MM.1S (cell line): ENCODE measurements around the gene ABCB8.

Experiments used
- DNase-seq: peaks from one replicate; pipeline ENCODE4 v3.0.0-alpha.2; 2015
- H2AFZ ChIP-seq: fragments of 300-600 bp; sonication (generic); 2 replicates; pipeline ENCODE4 v1.6.0; 2016; ENCODE audit warnings: antibody characterized with exemption, low read length
- H3F3A ChIP-seq: fragments of 300-600 bp; sonication (generic); 2 replicates; pipeline ENCODE4 v1.6.1; 2016; ENCODE audit warnings: mild to moderate bottlenecking, antibody characterized with exemption, low read length, moderate library complexity, mixed read lengths; ENCODE audit not compliant: insufficient read depth
- H3K27ac ChIP-seq: fragments of 300-600 bp; sonication (generic); 2 replicates; pipeline ENCODE4 v1.5.1; 2016; ENCODE audit warnings: mild to moderate bottlenecking, low read length
- H3K27me3 ChIP-seq: fragments of 300-600 bp; sonication (generic); replicated peaks from 2 replicates; pipeline ENCODE4 v1.6.0; 2016; ENCODE audit warnings: low read length; ENCODE audit not compliant: insufficient read depth
- H3K36me3 ChIP-seq: fragments of 300-600 bp; sonication (generic); replicated peaks from 2 replicates; pipeline ENCODE4 v1.6.1; 2016; ENCODE audit warnings: mild to moderate bottlenecking, low read length, mixed read lengths; ENCODE audit not compliant: insufficient read depth
- H3K4me1 ChIP-seq: fragments of 300-600 bp; sonication (generic); 2 replicates; pipeline ENCODE4 v1.6.1; 2016; ENCODE audit warnings: low read length, mixed read lengths
- H3K4me2 ChIP-seq: fragments of 300-600 bp; sonication (generic); 2 replicates; pipeline ENCODE4 v1.6.0; 2016; ENCODE audit warnings: low read depth, low read length
- H3K4me3 ChIP-seq: fragments of 300-600 bp; sonication (generic); 2 replicates; pipeline ENCODE4 v1.5.1; 2016; ENCODE audit warnings: low read length, mixed read lengths
- H3K79me2 ChIP-seq: fragments of 300-600 bp; sonication (generic); 2 replicates; pipeline ENCODE4 v1.6.1; 2016; ENCODE audit warnings: mixed run types, low read length, mixed read lengths
- H3K9ac ChIP-seq: fragments of 300-600 bp; sonication (generic); 2 replicates; pipeline ENCODE4 v1.6.1; 2016; ENCODE audit warnings: low read length, mixed read lengths
- H3K9me2 ChIP-seq: fragments of 300-600 bp; sonication (generic); replicated peaks from 2 replicates; pipeline ENCODE4 v1.6.1; 2016; ENCODE audit warnings: mild to moderate bottlenecking, low read length, mixed read lengths; ENCODE audit not compliant: insufficient read depth
- H3K9me3 ChIP-seq: fragments of 300-600 bp; sonication (generic); replicated peaks from 2 replicates; pipeline ENCODE4 v1.6.1; 2016; ENCODE audit warnings: mild to moderate bottlenecking, low read length, mixed read lengths; ENCODE audit not compliant: insufficient read depth
- H4K20me1 ChIP-seq: fragments of 300-600 bp; sonication (generic); 2 replicates; pipeline ENCODE4 v1.6.1; 2016; ENCODE audit warnings: mild to moderate bottlenecking, low read length, moderate library complexity, mixed read lengths; ENCODE audit not compliant: insufficient read depth
- EZH2 ChIP-seq: fragments of 300-600 bp; sonication (generic); optimal IDR thresholded peaks from 2 replicates; pipeline ENCODE3; 2017; ENCODE audit warnings: low read depth, mild to moderate bottlenecking, antibody characterized with exemption, low read length, mixed read lengths
- EZH2phosphoT487 ChIP-seq: fragments of 300-600 bp; sonication (generic); IDR thresholded peaks from 2 replicates; pipeline ENCODE4 v1.6.1; 2018; ENCODE audit warnings: antibody characterized with exemption, low read length
- TF ChIP-seq, protein P1 (sequence below): fragments of 300-600 bp; sonication (generic); IDR thresholded peaks from 2 replicates; pipeline ENCODE4 v1.5.1; 2016; ENCODE audit warnings: antibody characterized with exemption, low read length, mixed read lengths

The ABCB8 gene

DNA sequence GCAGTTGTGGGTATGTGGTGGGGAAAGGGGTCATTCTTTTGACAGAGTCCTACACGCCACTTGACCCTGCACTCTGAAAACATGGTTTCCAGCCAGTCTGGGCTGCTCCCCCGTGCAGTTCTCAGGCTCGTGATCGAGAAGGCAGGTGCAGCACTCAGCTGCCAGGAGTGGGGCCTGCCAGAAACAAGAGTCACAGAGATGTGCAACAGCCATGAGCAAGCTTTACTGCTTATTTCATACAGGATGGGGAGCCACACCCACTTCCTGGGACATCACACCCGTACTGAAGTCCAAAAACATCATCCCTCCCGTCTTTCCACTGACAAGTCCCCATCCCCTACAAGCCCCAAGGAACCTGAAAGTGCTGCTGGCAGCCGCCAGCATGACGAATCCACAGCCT, 13.3 kb upstream of the ABCB8 start:
- Histone ChIP-seq H3K36me3 (no peaks in the 10 kb centered on the region), H3K27ac (no peak overlapping the region), H2AFZ (no peak overlapping the region), H3K9me3 (no peaks in the 10 kb centered on the region), H4K20me1 (no peaks in the 10 kb centered on the region), H3K4me1 (peaks cover 11% of the 10 kb centered on the region; the same call in 1 of the 2 replicates), H3F3A (0 out of 2 replicates have a peak, but pooled peaks cover 4% of the 10 kb centered on the region), H3K79me2 (no peaks in the 10 kb centered on the region), H3K4me2 (no peak overlapping the region), H3K9me2 (no peaks in the 10 kb centered on the region), H3K9ac (no peak overlapping the region), H3K27me3 (peaks cover 54% of the 10 kb centered on the region), H3K4me3 (no peak overlapping the region)
- TF ChIP-seq, protein P1, sequence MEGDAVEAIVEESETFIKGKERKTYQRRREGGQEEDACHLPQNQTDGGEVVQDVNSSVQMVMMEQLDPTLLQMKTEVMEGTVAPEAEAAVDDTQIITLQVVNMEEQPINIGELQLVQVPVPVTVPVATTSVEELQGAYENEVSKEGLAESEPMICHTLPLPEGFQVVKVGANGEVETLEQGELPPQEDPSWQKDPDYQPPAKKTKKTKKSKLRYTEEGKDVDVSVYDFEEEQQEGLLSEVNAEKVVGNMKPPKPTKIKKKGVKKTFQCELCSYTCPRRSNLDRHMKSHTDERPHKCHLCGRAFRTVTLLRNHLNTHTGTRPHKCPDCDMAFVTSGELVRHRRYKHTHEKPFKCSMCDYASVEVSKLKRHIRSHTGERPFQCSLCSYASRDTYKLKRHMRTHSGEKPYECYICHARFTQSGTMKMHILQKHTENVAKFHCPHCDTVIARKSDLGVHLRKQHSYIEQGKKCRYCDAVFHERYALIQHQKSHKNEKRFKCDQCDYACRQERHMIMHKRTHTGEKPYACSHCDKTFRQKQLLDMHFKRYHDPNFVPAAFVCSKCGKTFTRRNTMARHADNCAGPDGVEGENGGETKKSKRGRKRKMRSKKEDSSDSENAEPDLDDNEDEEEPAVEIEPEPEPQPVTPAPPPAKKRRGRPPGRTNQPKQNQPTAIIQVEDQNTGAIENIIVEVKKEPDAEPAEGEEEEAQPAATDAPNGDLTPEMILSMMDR = no peak
- TF ChIP-seq EZH2phosphoT487 = no peak
- TF ChIP-seq EZH2 = no peak
- DNase-seq = no peak

- Histone ChIP-seq H2AFZ (no peak overlapping the region), H3K27ac (no peak overlapping the region), H3K27me3 (peaks cover 64% of the 10 kb centered on the region), H3K9ac (no peak overlapping the region), H3F3A (0 out of 2 replicates have a peak, but pooled peaks cover 4% of the 10 kb centered on the region), H3K4me3 (no peak overlapping the region), H3K4me2 (no peak overlapping the region), H4K20me1 (no peaks in the 10 kb centered on the region), H3K9me2 (no peaks in the 10 kb centered on the region), H3K36me3 (no peaks in the 10 kb centered on the region), H3K79me2 (no peaks in the 10 kb centered on the region), H3K9me3 (no peaks in the 10 kb centered on the region), H3K4me1 (peaks cover 11% of the 10 kb centered on the region; the same call in 1 of the 2 replicates)
- no peak for DNase-seq
- no peak for TF ChIP-seq EZH2
- TF ChIP-seq, protein P1 = no peak
- TF ChIP-seq EZH2phosphoT487 = no peak
Observed at GRCh38 chr7:151015967-151016366, 12.3 kb upstream of the ABCB8 start.

DNA sequence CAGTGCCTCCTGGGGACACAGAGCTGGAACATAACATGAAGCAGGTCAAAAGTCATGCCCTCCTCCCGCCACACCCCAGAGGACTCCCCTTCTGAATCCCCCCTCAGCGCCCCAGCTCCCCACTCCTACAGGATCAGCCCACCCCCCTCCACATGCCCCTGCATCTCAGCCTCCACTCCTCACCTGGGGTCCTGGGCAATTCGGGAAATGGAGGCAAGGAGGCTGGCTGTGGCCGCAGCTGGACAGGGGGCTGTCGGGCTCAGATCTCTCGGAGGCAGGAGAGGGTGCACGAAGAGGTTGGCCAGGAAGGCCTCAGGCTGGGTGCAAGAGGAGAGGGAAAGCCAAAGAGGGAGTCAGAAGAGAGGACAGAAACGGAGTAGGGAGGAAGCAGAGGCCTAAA, 11.7 kb upstream of the ABCB8 start:
- Histone ChIP-seq H3K4me1 (peaks cover 11% of the 10 kb centered on the region; the same call in 1 of the 2 replicates), H3F3A (0 out of 2 replicates have a peak, but pooled peaks cover 4% of the 10 kb centered on the region), H3K9me2 (no peaks in the 10 kb centered on the region), H3K36me3 (no peaks in the 10 kb centered on the region), H4K20me1 (no peaks in the 10 kb centered on the region), H3K27me3 (peaks cover 69% of the 10 kb centered on the region), H2AFZ (no peak overlapping the region), H3K79me2 (no peaks in the 10 kb centered on the region), H3K9me3 (no peaks in the 10 kb centered on the region), H3K27ac (no peak overlapping the region), H3K4me3 (no peak overlapping the region), H3K9ac (no peak overlapping the region), H3K4me2 (no peak overlapping the region)
- no peak for DNase-seq
- TF ChIP-seq EZH2phosphoT487 (no peak), EZH2 (no peak)
- TF ChIP-seq, protein P1 = no peak
